AG09309 (cell line): ENCODE measurements around the gene DIP2C.
"Not testable (repeated sequence)": the region's sequence is repeated elsewhere in the genome, so short reads cannot be mapped to it uniquely, and the experiment has no call there.

Source experiments
- DNase-seq: peaks from one replicate; pipeline ENCODE4 v3.0.0-alpha.2; 2010; ENCODE audit warnings: low read depth
- H3K4me3 ChIP-seq: 2 replicates; pipeline ENCODE4 v1.5.1; 2011; ENCODE audit warnings: mild to moderate bottlenecking, low read depth, low read length, moderate library complexity; ENCODE audit not compliant: control insufficient read depth
- TF ChIP-seq, protein P1 (sequence below): IDR thresholded peaks from 2 replicates; pipeline ENCODE4 v1.5.1; 2011; ENCODE audit warnings: mild to moderate bottlenecking, low read depth, low read length, inconsistent platforms; ENCODE audit not compliant: insufficient read depth, control insufficient read depth; ENCODE audit errors: missing control alignments

DIP2C gene

DNA sequence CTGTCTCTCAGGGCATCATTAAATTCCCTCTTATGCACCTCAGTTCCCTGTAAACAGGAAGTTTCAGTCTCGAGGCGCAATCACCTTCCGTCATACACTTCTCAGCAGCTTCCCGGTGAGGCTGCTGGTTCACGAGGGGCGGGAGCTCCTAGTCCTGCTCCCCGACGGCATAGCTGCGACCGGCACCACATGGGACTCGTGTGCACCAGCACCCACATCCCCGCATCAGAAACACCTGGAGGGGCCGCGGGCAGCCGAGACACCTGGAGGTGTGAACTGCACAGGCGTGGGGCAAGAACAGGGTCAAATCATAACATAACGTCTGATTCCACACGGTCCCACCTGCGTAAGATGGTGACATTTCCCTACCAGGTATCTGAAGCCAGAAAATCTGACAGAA, 52.7 kb downstream of the DIP2C start:
- TF ChIP-seq, protein P1, sequence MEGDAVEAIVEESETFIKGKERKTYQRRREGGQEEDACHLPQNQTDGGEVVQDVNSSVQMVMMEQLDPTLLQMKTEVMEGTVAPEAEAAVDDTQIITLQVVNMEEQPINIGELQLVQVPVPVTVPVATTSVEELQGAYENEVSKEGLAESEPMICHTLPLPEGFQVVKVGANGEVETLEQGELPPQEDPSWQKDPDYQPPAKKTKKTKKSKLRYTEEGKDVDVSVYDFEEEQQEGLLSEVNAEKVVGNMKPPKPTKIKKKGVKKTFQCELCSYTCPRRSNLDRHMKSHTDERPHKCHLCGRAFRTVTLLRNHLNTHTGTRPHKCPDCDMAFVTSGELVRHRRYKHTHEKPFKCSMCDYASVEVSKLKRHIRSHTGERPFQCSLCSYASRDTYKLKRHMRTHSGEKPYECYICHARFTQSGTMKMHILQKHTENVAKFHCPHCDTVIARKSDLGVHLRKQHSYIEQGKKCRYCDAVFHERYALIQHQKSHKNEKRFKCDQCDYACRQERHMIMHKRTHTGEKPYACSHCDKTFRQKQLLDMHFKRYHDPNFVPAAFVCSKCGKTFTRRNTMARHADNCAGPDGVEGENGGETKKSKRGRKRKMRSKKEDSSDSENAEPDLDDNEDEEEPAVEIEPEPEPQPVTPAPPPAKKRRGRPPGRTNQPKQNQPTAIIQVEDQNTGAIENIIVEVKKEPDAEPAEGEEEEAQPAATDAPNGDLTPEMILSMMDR = no peak
- H3K4me3 ChIP-seq = no peak overlapping the region
- DNase-seq = no peak

GRCh38 chr10:636016-636730, 53.3 kb downstream of the DIP2C start:
- DNase-seq = no peak
- no peak overlapping the region for H3K4me3 ChIP-seq
- TF ChIP-seq, protein P1 = no peak

DNA sequence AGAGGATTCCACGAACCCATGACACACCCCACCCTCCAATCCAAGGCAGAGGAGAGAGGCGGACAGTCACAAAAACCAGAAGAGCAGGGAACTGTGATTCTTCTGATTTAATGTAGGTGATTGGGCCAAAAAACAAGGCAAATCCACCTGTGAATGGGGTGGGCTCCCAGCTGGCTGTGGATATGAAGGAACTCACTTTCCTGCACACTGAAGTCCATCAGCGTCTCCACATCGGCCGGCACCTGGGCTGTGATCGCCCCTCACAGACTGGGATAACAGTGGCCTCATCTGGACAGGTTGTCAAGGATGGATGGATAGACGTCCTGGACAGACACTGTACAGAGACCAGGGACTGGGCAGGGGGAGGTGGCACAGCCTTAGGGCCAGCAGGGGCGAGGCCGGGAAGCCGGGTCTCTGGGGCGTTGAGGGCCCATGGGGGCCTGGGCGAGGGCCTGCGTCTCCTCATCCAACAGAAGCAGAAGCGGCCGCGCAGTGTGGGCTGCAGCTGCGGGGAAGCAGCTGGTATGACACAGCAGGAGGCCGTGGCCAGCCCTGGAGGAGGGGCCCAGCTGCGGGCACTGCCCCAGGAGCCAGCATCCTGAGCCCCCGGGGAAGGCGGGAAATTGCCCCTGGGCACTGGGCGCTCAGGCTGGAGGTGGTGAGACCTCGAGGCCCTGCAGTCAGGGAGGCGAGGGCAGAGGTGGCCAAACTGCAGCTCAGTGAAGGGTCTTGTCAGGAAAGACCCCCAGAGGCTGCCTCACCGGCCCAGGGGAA, 54.2 kb downstream of the DIP2C start:
- TF ChIP-seq, protein P1 = no peak
- no peak overlapping the region for H3K4me3 ChIP-seq
- no peak for DNase-seq

- H3K4me3 ChIP-seq = no peak overlapping the region
- no peak for DNase-seq
- TF ChIP-seq, protein P1 = no peak
Measured at GRCh38 chr10:634256-634655, 55.2 kb downstream of the DIP2C start.

DNA sequence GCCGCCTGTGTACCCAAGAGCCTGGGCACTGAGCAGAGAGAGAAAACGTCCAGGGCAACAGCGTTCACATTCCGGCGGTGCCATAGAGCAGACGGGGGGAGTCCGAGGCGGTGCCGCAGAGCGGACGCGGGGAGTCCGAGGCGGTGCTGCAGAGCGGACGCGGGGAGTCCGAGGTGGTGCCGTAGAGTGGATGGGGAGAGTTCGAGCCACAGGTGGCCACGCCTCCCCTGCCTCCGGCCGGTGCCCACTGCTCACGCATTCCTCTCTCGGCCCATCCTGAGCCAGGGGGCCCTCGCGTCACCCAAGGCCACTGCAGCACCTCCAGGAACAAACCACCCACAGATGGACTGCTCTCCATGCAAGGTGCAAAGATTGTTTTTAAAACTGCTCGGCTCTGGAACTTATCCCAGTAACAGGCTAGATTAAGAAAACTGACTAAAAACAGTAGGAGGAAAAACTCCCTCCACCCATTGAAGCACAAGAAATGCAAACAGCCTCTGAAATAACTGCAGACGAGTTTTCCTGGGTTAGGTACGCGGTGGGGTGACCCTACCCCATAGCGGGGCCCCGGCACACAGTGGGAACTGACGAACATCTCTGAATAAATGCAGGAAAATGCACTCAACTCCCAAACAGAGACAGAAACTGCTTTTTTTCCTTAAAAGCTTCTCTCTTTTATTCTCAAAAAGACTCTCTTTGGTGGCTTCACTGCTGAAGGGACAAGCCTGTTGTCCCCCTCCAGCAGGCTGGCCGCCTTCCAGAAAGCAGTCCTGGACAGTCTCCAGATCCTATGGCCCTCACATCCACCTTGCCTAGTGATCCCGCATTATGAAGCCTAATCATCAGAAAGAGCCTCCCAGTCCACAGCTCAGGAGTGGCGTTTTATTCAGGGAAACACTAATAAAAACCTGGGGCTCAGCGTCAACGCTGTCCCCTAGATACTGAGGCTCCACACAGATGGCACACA, 55.9 kb downstream of the DIP2C start:
- no peak overlapping the region for H3K4me3 ChIP-seq
- no peak for DNase-seq
- TF ChIP-seq, protein P1 = no peak

GRCh38 chr10:632807-633177, 56.7 kb downstream of the DIP2C start:
- not testable (repeated sequence) for DNase-seq, H3K4me3 ChIP-seq

DNA sequence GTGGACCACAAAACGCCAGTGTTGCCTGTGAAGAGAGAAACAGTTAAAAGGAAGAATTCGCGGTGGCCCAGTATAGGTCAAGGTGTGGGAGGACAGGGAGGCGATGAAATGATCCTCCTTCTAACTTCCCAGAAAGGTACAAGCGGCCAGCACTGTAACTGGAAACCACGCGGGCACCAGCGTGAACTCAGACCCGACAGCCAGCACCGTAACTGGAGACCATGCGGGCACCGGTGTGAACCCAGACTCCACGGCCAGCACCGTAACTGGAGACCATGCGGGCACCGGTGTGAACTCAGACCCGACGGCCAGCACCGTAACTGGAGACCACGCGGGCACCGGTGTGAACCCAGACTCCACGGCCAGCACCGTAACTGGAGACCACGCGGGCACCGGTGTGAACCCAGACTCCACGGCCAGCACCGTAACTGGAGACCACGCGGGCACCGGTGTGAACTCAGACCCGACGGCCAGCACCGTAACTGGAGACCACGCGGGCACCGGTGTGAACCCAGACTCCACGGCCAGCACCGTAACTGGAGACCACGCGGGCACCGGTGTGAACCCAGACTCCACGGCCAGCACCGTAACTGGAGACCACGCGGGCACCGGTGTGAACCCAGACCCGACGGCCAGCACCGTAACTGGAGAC, 57.2 kb downstream of the DIP2C start:
- H3K4me3 ChIP-seq, DNase-seq: not testable (repeated sequence)
